B cell (primary cell): Measurements from ENCODE around the gene NOC4L.

Source experiments
- EZH2 ChIP-seq: IDR thresholded peaks from 2 replicates; pipeline ENCODE4 v1.6.1; 2012; ENCODE audit warnings: borderline replicate concordance, low read depth, mild to moderate bottlenecking, moderate library complexity, low read length; ENCODE audit not compliant: insufficient read depth, poor library complexity, severe bottlenecking
- TF ChIP-seq, protein P1 (sequence below): fragments of 200-600 bp; IDR thresholded peaks from one replicate; pipeline ENCODE4 v1.8.0; 2022; ENCODE audit warnings: antibody characterized with exemption, mild to moderate bottlenecking

DNA sequence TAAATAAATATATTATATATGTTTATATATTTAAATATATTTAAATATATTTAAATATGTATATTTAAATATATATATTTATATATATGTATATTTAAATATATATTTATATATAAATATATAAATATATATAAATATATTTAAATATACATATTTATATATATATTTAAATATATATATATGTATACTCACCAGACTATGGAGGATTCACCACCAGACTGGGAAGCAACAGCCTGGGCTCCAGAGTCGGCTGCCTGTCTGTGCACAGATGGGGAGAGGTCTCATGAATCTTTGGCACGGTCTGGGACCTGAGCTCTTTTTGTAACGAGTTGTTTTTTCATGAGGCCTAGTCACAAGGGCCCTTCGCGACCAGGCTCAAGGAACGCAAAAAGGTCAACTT, 21.3 kb downstream of the NOC4L start:
- TF ChIP-seq, protein P1, sequence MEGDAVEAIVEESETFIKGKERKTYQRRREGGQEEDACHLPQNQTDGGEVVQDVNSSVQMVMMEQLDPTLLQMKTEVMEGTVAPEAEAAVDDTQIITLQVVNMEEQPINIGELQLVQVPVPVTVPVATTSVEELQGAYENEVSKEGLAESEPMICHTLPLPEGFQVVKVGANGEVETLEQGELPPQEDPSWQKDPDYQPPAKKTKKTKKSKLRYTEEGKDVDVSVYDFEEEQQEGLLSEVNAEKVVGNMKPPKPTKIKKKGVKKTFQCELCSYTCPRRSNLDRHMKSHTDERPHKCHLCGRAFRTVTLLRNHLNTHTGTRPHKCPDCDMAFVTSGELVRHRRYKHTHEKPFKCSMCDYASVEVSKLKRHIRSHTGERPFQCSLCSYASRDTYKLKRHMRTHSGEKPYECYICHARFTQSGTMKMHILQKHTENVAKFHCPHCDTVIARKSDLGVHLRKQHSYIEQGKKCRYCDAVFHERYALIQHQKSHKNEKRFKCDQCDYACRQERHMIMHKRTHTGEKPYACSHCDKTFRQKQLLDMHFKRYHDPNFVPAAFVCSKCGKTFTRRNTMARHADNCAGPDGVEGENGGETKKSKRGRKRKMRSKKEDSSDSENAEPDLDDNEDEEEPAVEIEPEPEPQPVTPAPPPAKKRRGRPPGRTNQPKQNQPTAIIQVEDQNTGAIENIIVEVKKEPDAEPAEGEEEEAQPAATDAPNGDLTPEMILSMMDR: no peak
- no peak for TF ChIP-seq EZH2
